CD4-positive, alpha-beta T cell treated with Interleukin-15 for 4 hours (primary cell): ENCODE data around the gene KBTBD13.
A peak's percentile ranks its signal among the peaks of the same experiment; 100 is the strongest.

Experiments
- DNase-seq: peaks from one replicate; pipeline ENCODE4 v3.0.0-alpha.2; 2020; ENCODE audit warnings: low spot score

Gene KBTBD13

GRCh38 chr15:65052956-65053355, 23.6 kb upstream of the KBTBD13 start:
- no peak for DNase-seq

DNA sequence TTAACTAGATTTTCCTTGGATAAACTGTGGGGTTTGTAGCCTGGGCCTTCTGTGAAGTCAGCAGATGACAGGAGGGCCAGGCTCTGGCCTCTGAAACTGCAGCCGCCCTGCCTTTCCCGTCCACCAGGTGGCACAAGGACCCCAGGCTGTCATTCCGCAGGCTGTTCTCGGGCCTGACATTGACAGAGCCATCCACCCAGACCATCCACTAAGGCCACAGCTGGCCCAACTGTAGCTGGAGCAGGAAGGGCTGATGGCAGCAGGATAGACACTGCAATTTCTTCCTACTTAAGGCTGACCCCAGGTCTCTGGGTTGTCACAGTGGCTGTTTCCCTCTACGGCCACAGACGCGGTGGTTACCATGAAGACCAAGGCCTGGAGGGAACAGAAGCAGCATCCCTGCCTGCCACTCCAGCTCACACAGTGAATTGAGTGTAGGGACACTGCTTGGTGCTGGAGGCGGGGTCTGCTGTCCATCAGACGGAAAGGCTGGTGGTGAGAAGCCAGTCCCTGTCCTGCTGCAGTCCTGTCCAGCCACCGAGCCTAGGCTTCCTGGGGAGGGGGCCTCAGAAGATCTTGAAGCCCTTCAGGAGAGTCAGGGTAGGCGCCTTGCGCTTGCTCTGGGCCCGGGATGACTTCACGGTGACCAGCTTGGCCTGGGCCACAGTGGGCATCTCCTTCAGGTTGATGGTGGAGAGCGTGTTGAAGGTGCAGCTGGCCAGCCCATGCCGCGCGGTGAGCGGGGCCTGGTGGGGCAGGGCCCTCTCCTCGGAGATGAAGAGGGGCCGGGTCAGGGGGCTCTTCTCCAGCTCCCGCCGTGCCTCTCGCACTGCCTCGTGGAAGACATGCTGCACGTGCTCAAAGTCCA, 22.0 kb upstream of the KBTBD13 start:
- peak; percentile 46 for DNase-seq

DNA sequence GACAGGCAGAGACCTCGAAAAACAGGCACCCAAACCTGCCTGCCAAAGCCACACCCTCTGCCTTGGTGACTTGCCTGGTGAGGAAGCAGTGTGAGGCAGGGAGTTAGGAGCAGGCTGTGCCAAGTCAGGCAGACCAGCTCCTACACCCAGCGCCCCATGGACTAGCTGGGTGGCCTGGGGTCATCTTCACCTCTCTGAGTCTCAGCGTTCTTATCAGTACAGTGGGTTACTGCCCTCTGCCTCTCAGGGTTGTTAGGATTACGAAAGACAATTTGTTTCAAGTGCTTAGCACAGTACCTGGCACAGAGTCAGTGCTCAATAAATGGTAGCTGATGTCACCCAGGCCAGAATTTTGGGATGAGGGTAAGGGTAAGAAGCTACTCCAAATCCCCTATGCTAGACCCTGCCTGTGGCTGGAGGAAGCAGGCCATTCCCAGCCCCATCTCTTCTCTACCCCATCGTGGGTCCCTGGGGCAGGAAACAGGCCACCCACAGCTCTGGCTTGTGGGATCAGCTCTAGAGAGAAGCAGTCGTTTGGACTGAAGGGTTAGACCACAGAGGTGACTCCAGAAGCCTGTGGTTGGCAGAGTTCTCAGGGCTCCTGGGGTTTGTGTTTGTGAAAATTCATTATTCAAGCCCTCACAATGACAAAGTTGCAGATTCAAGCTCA, 21.2 kb upstream of the KBTBD13 start:
- DNase-seq, result no peak

GRCh38 chr15:65056106-65056505, 20.4 kb upstream of the KBTBD13 start:
- DNase-seq, result no peak

DNA sequence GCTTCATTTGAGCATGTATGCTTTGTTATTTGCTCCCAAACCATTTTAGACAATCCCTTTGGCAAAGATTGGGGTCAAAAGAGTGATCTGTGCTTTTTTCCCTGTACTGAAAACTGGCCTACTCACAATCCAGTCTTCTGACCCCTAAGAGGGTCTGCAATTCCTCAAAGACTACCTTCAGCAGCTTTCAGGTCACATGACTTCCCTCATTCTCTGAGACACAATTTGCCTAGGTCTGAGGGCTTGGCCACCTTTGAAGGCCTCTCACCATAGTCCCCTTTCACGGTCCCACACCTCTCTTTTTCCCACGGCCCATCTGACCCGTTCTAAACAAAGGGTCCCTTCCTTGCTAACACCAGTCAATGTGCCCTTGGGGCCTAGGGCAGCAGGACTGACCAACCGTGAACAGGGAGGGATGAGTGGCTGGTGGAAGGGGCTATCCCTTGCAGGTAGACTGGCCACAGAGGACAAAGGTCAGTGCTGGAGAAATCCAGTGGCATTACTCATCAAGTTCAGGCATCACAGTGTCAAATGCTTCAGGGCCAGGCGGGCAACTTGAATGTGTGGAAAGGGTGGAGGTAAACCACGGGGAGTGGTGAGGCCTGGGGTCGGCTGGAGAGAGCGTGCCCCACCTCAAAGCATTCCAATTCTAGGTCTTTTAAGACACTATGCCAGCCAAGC, 19.5 kb upstream of the KBTBD13 start:
- DNase-seq, result no peak

GRCh38 chr15:65057549-65057940, 19.0 kb upstream of the KBTBD13 start:
- DNase-seq, result no peak

- DNase-seq, result no peak
Observed at GRCh38 chr15:65058394-65059368, 17.9 kb upstream of the KBTBD13 start.

DNA sequence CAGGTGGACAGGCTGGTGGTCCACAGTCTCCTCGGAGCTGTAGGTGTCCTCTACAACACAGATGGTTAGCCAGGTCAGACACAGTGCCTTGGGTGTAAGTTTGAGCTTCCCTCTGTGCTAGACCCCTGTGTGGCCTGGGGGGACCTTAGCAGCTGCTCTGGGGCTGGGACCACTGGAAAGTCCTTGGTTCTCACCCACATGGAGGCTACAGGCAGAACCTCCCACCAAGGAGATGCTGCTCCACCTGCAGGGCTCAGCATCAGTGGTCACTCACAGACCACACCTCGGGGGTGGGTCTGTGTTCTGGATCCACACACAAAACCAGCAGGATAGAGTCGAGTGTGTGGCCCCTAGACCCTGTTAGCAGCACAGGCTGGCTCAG, 17.2 kb upstream of the KBTBD13 start:
- DNase-seq, result no peak

- no peak for DNase-seq
Observed at GRCh38 chr15:65059931-65060596, 16.5 kb upstream of the KBTBD13 start.

DNA sequence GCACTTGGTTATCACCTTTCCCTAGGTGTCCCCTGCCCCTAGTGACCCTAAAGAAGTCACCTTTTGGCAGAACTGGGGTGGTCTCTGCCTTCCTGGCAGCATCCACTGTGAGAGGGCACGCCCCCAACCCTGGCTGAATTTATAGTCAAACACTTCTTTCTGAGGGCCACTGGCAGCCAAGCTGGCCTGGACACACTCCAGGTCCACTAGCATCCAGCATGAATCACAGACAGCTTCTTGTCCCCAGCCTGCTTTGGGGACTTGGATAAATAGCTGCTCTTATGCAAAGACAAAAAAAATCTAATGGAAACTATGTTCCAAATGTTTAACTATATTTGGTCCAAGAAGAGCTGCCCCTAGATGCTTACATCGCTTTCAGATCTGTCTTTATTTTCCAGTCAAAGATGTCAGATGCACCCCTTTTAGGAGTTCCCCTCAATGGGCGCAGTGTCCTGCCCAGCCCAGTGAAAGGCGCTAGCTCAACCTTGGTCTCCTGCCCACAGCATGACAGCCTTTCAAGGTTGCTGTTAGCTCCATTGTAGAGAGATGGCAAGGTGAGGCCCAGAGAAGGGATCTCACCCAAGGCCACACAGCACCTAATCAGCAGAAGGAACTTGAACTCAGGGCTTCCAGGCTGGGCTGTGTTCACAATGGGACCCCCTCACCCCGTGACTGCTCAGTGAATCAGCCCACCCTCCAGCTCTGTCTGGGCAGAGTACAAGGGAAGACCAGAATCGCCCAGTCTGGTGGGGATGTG, 15.7 kb upstream of the KBTBD13 start:
- DNase-seq, result no peak

GRCh38 chr15:65062061-65062460, 14.5 kb upstream of the KBTBD13 start:
- no peak for DNase-seq

GRCh38 chr15:65062726-65063125, 13.8 kb upstream of the KBTBD13 start:
- DNase-seq, result no peak

GRCh38 chr15:65066001-65066634, 10.4 kb upstream of the KBTBD13 start:
- DNase-seq, result no peak

GRCh38 chr15:65066635-65067316, 9.8 kb upstream of the KBTBD13 start:
- DNase-seq, result no peak

GRCh38 chr15:65067317-65067644, 9.3 kb upstream of the KBTBD13 start:
- DNase-seq, result no peak

GRCh38 chr15:65067645-65068402, 8.7 kb upstream of the KBTBD13 start, which contains the start of gene RASL12:
TSS of gene RASL12 (minus strand) at chr15:65067991. CDS start at chr15:65067835, 156 bp downstream.
- no peak for DNase-seq

DNA sequence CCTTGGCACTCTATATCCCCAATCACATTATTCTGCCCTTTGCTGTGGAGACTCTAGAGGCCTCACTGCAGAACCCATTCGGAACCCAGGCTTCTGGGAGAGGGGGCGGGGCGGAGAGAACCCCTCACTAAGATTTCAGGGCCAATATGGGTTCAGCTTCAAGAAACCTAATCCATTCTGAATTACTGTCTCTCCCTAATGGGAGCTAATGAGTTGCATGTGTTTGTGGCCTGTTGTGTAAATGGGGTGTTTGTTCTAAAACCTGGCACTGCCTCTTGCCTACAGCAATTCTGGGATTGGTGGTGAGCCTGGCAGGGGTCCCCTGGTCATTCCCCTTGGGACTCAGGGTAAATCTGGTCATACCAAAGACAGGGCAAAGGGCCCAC, 8.2 kb upstream of the KBTBD13 start:
- DNase-seq, result no peak

GRCh38 chr15:65069179-65069578, 7.4 kb upstream of the KBTBD13 start:
- no peak for DNase-seq
